ENCODE data around the gene MFGE8.

Gene MFGE8

GRCh38 chr15:88918738-88919137 is 5.6 kb upstream of the MFGE8 start:
- no peak for DNase-seq

- no peak for DNase-seq
Observed at GRCh38 chr15:88917760-88918159, 4.6 kb upstream of the MFGE8 start.

GRCh38 chr15:88915354-88915753 is 2.2 kb upstream of the MFGE8 start:
- DNase-seq = no peak

- DNase-seq = no peak
Observed at GRCh38 chr15:88913850-88914169, 631 bp upstream of the MFGE8 start.

- DNase-seq = no peak
Observed at GRCh38 chr15:88912500-88912921, 668 bp downstream of the MFGE8 start.

GRCh38 chr15:88911766-88912118 is 1.4 kb downstream of the MFGE8 start:
- no peak for DNase-seq

- no peak for DNase-seq
Observed at GRCh38 chr15:88909956-88910831, 3.0 kb downstream of the MFGE8 start.

GRCh38 chr15:88908697-88909621 is 4.2 kb downstream of the MFGE8 start:
- DNase-seq = no peak

GRCh38 chr15:88908123-88908522 is 5.1 kb downstream of the MFGE8 start:
- no peak for DNase-seq

GRCh38 chr15:88907111-88907510 is 6.1 kb downstream of the MFGE8 start:
- DNase-seq = no peak

- no peak for DNase-seq
Observed at GRCh38 chr15:88906551-88906950, 6.6 kb downstream of the MFGE8 start.

GRCh38 chr15:88906130-88906529 is 7.0 kb downstream of the MFGE8 start:
- DNase-seq = no peak

GRCh38 chr15:88905576-88905975 is 7.6 kb downstream of the MFGE8 start:
- no peak for DNase-seq

- DNase-seq = peak; percentile 95 to 97
Observed at GRCh38 chr15:88904624-88905327, 8.4 kb downstream of the MFGE8 start.

GRCh38 chr15:88904257-88904623 is 8.9 kb downstream of the MFGE8 start:
- no peak for DNase-seq

- no peak for DNase-seq
Observed at GRCh38 chr15:88902846-88903245, 10.3 kb downstream of the MFGE8 start.

- no peak for DNase-seq
Observed at GRCh38 chr15:88902221-88902835, 10.9 kb downstream of the MFGE8 start.

GRCh38 chr15:88901508-88902220 is 11.5 kb downstream of the MFGE8 start:
- no peak for DNase-seq

GRCh38 chr15:88900982-88901418 is 12.2 kb downstream of the MFGE8 start:
- DNase-seq = no peak

- DNase-seq = no peak
Observed at GRCh38 chr15:88900309-88900981, 12.7 kb downstream of the MFGE8 start.

- no peak for DNase-seq
Observed at GRCh38 chr15:88899251-88899650, 13.9 kb downstream of the MFGE8 start.

- DNase-seq = no peak
Observed at GRCh38 chr15:88898736-88899135, 14.4 kb downstream of the MFGE8 start.
